ENCODE measurements around the gene SGPL1. TPM values are rescaled to one million over a fixed set of nuclear protein-coding genes. Genes with fewer than 3 reads are reported as not detected.

SGPL1 gene
- total RNA-seq, 1 experiment from 2014 or later: 52.6 TPM

DNA sequence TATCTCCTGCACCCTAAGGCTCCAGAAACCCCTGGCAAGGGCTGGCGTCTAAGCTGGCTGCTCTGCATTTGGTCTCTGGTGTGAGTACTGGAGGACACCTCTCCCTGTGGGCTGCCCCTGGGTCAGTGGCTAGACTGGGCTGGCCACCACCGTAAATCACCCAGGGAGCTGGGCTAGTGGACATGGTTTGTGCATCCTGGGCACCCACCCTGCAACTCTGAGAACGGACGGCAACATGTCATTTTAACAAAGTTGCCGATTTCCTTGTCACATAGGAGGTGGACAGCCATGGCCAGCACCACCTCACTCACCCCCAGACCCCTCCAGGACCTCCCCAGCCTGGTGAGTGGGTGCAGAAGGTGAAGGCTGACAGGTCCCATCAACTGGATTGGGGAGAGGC lies 99.5 kb downstream of the SGPL1 start:
- no peak overlapping the region for H2BK5ac ChIP-seq (ENCODE audit: insufficient read length, low read length)
- no peak overlapping the region for H4K8ac ChIP-seq (replicated peaks; ENCODE audit: insufficient read length, low read depth, low read length)
- no peak overlapping the region for H3K14ac ChIP-seq (ENCODE audit: insufficient read depth, low read length)
- no peak overlapping the region for H3K9ac ChIP-seq (ENCODE audit: extremely low read depth, insufficient read length, low read length)
- H3K9me3 Mint-ChIP-seq: 0 out of 5 replicates have a peak, but pooled peaks cover 0 to 2% of the 10 kb centered on the region in 2 experiments
- no peak overlapping the region for H2AFZ ChIP-seq (ENCODE audit: low read length)
- H3K27me3 ChIP-seq (ENCODE audit: insufficient read depth, low read length): no peaks in the 10 kb centered on the region
- no peak overlapping the region for H2BK120ac ChIP-seq (ENCODE audit: low read depth, low read length, poor library complexity, severe bottlenecking)
- no peaks in the 10 kb centered on the region for H3K23me2 ChIP-seq (ENCODE audit: insufficient read length, low read depth, low read length, poor library complexity, severe bottlenecking)
- WGBS (ENCODE audit: extremely low coverage, insufficient read length, low lambda C conversion rate): no CpG with 5 or more reads among the region's 5 CpGs
- no peak overlapping the region for H3K4me2 ChIP-seq (ENCODE audit: insufficient read depth, insufficient read length, low read length)
- H4K5ac ChIP-seq (ENCODE audit: insufficient read length, low read depth, low read length): no peak overlapping the region
- H3K27ac Mint-ChIP-seq: no peak overlapping the region
- H3K36me3 Mint-ChIP-seq (ENCODE audit: insufficient read depth in 1 of 3, low read depth in 3 of 3): no peaks in the 10 kb centered on the region
- no peak overlapping the region for H2BK15ac ChIP-seq (ENCODE audit: low read depth, low read length)
- H3K9me3 ChIP-seq (ENCODE audit: control insufficient read depth, low read depth, low read length): no peaks in the 10 kb centered on the region
- peaks cover 5% of the 10 kb centered on the region for H4K20me1 ChIP-seq (ENCODE audit: control insufficient read depth, insufficient read depth, insufficient read length)
- H3K4ac ChIP-seq (ENCODE audit: low read depth, low read length): no peak overlapping the region
- no peak overlapping the region for H3K18ac ChIP-seq (ENCODE audit: insufficient read length, low read depth, low read length)
- peaks cover 11% of the 10 kb centered on the region for H3K27me3 Mint-ChIP-seq (ENCODE audit: low read depth)
- H3K79me1 ChIP-seq (ENCODE audit: insufficient read depth, low read depth, low read length, poor library complexity, severe bottlenecking): no peaks in the 10 kb centered on the region
- no peaks in the 10 kb centered on the region for H3K79me2 ChIP-seq (ENCODE audit: insufficient read depth, low read length)
- no peak overlapping the region for H3K56ac ChIP-seq (ENCODE audit: insufficient read length, low read depth, low read length)
- peaks cover 0 to 8% of the 10 kb centered on the region in 2 experiments; a peak in 2 of 4 replicates for H3K4me1 Mint-ChIP-seq
- no peak overlapping the region for H2AK5ac ChIP-seq (ENCODE audit: insufficient read length, low read length)
- no peak overlapping the region for H4K91ac ChIP-seq (ENCODE audit: insufficient read length, low read depth, low read length)
- no peak overlapping the region for H2BK12ac ChIP-seq (ENCODE audit: insufficient read length, low read depth, low read length)
- no peak overlapping the region for H3K27ac ChIP-seq (ENCODE audit: insufficient read length, low read depth, low read length)
- H3K23ac ChIP-seq (ENCODE audit: insufficient read length, low read depth, low read length): no peak overlapping the region
- no peak overlapping the region for H2BK20ac ChIP-seq (ENCODE audit: low read depth, low read length, poor library complexity, severe bottlenecking)
- H3T11ph ChIP-seq (ENCODE audit: low read length): no peak overlapping the region
- TF ChIP-seq, protein P1, sequence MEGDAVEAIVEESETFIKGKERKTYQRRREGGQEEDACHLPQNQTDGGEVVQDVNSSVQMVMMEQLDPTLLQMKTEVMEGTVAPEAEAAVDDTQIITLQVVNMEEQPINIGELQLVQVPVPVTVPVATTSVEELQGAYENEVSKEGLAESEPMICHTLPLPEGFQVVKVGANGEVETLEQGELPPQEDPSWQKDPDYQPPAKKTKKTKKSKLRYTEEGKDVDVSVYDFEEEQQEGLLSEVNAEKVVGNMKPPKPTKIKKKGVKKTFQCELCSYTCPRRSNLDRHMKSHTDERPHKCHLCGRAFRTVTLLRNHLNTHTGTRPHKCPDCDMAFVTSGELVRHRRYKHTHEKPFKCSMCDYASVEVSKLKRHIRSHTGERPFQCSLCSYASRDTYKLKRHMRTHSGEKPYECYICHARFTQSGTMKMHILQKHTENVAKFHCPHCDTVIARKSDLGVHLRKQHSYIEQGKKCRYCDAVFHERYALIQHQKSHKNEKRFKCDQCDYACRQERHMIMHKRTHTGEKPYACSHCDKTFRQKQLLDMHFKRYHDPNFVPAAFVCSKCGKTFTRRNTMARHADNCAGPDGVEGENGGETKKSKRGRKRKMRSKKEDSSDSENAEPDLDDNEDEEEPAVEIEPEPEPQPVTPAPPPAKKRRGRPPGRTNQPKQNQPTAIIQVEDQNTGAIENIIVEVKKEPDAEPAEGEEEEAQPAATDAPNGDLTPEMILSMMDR (conservative IDR thresholded peaks at IDR 0.05): no peak
- no peak overlapping the region for H3K4me3 Mint-ChIP-seq
- DNase-seq: no peak
- H3K4me1 ChIP-seq (ENCODE audit: insufficient read depth, low read length): no peaks in the 10 kb centered on the region
